Tibial nerve (tissue), 4 donors: ENCODE measurements around the gene CYP1B1. TPM values are rescaled to one million over a fixed set of nuclear protein-coding genes. Genes with fewer than 3 reads are reported as not detected.

Experiments used
- DNase-seq, 2 donors: peaks; one replicate each; pipeline ENCODE4 v3.0.0-alpha.2; 2019; ENCODE audit warnings: low spot score in 2 of 2
- H3K27ac ChIP-seq, 4 donors: fragments of 200-600 bp; sonication (generic) in 3 of 4; one replicate each; pipeline ENCODE4 v1.5.1; 2017 to 2019; ENCODE audit warnings: mild to moderate bottlenecking in 1 of 4
- H3K27me3 ChIP-seq, 2 donors: fragments of 200-600 bp; sonication (generic) in 1 of 2; one replicate each; pipeline versions ENCODE4 v1.5.1 to v1.6.0; 2017 to 2019
- H3K36me3 ChIP-seq, 3 donors: fragments of 200-600 bp; sonication (generic); one replicate each; pipeline ENCODE4 v1.5.1; 2018 to 2019
- H3K4me1 ChIP-seq, 4 donors: fragments of 200-600 bp; sonication (generic) in 3 of 4; one replicate each; pipeline ENCODE4 v1.5.1; 2017 to 2019
- H3K4me3 ChIP-seq, 4 donors: fragments of 200-600 bp; sonication (generic) in 3 of 4; one replicate each; pipeline ENCODE4 v1.5.1; 2017 to 2019; ENCODE audit warnings: mild to moderate bottlenecking in 1 of 4, moderate library complexity in 1 of 4
- H3K9me3 ChIP-seq, 4 donors: fragments of 200-600 bp; sonication (generic) in 3 of 4; one replicate each; pipeline ENCODE4 v1.5.1; 2017 to 2019
- CTCF ChIP-seq, 5 experiments: fragments of 200-600 bp in 3 of 5; fragments of 450-650 bp in 2 of 5; sonication (generic) in 3 of 5; IDR thresholded peaks; one replicate each; pipeline ENCODE4 v1.5.1; 2016 to 2019; ENCODE audit warnings: antibody characterized with exemption in 5 of 5, mild to moderate bottlenecking in 3 of 5, moderate library complexity in 2 of 5
- EP300 ChIP-seq, 2 donors: sonication (generic); formaldehyde crosslinking; IDR thresholded peaks; one replicate each; pipeline ENCODE4 v1.6.1; 2017; ENCODE audit warnings: antibody characterized with exemption in 2 of 2, mild to moderate bottlenecking in 1 of 2
- POLR2A ChIP-seq, 2 donors: fragments of 450-650 bp; IDR thresholded peaks; one replicate each; pipeline ENCODE4 v1.6.1; 2017; ENCODE audit warnings: antibody characterized with exemption in 2 of 2, mild to moderate bottlenecking in 2 of 2, moderate library complexity in 2 of 2
- WGBS, 2 donors: methylation state at CpG; one replicate each; pipeline ENCODE4 v1.1.5; 2018; 5-methylcytosine and 5-hydroxymethylcytosine counted together
- total RNA-seq, 4 donors: library from RNA; depleted of rRNA; stranded (reverse); fragments of >200 nt; gene quantifications; one replicate each; pipeline ENCODE4 v1.1.0, GENCODE V29; 2016

The CYP1B1 gene
- total RNA-seq, 4 donors from 2014 or later: 170 to 321 (median 212) TPM

- WGBS, 2 donors: 17 to 21% methylated on average over 12 of the region's 12 CpGs
- H3K4me3 ChIP-seq: peak overlapping the region; percentile 42 to 69 (median 50)
- H3K27me3 ChIP-seq: peaks cover 0 to 22% of the 10 kb centered on the region in 2 donors
- peaks cover 0 to 58% (median 15%) of the 10 kb centered on the region in 4 donors for H3K4me1 ChIP-seq
- no peaks in the 10 kb centered on the region for H3K9me3 ChIP-seq
- DNase-seq: no peak
- H3K36me3 ChIP-seq: peaks cover 0 to 6% (median 0%) of the 10 kb centered on the region in 3 donors
- H3K27ac ChIP-seq: peak overlapping the region; percentile 75 to 94 (median 89)
- TF ChIP-seq EP300 (IDR thresholded peaks at IDR 0.05) (no peak), POLR2A (IDR thresholded peaks at IDR 0.05) (no peak), CTCF (IDR thresholded peaks at IDR 0.05) (no peak)
Observed at GRCh38 chr2:38077431-38077769, 1.4 kb upstream of the CYP1B1 start.

GRCh38 chr2:38076710-38077430 lies 919 bp upstream of the CYP1B1 start:
- H3K4me1 ChIP-seq: peaks cover 0 to 58% (median 15%) of the 10 kb centered on the region in 4 donors
- no peaks in the 10 kb centered on the region for H3K9me3 ChIP-seq
- peak overlapping the region; percentile 42 to 69 (median 50) for H3K4me3 ChIP-seq
- H3K27me3 ChIP-seq: peaks cover 0 to 22% of the 10 kb centered on the region in 2 donors
- H3K36me3 ChIP-seq: peaks cover 0 to 6% (median 0%) of the 10 kb centered on the region in 3 donors
- TF ChIP-seq POLR2A (IDR thresholded peaks at IDR 0.05): peak; percentile 15 to 62
- TF ChIP-seq EP300 (IDR thresholded peaks at IDR 0.05): peak in 1 of 2 donors; percentile 19
- TF ChIP-seq CTCF (IDR thresholded peaks at IDR 0.05): peak in 2 of 5 experiments; percentile 31 to 46
- DNase-seq: peak; percentile 66 to 68
- peak overlapping the region; percentile 75 to 94 (median 89) for H3K27ac ChIP-seq
- 0 to 1% methylated on average over 32 to 36 of the region's 76 CpGs for WGBS, 2 donors

- Histone ChIP-seq H3K27ac (peak overlapping the region; percentile 75 to 94 (median 89)), H3K4me1 (peaks cover 0 to 58% (median 15%) of the 10 kb centered on the region in 4 donors), H3K9me3 (no peaks in the 10 kb centered on the region), H3K36me3 (peaks cover 0 to 6% (median 0%) of the 10 kb centered on the region in 3 donors), H3K4me3 (peak overlapping the region; percentile 42 to 69 (median 50)), H3K27me3 (peaks cover 0 to 22% of the 10 kb centered on the region in 2 donors)
- DNase-seq: peak; percentile 68 to 71
- WGBS, 2 donors: 1% methylated on average over 35 to 39 of the region's 51 CpGs
- peak in 1 of 2 donors; percentile 3 for TF ChIP-seq POLR2A (IDR thresholded peaks at IDR 0.05)
- peak in 1 of 2 donors; percentile 81 for TF ChIP-seq EP300 (IDR thresholded peaks at IDR 0.05)
- TF ChIP-seq CTCF (IDR thresholded peaks at IDR 0.05): peak in 4 of 5 experiments; percentile 25 to 79 (median 52)
Observed at GRCh38 chr2:38076152-38076709, 280 bp upstream of the CYP1B1 start.

GRCh38 chr2:38074764-38075506 lies 1.0 kb downstream of the CYP1B1 start:
- Histone ChIP-seq H3K27ac (peak overlapping the region; percentile 75 to 94 (median 89)), H3K4me1 (peaks cover 0 to 65% (median 15%) of the 10 kb centered on the region in 4 donors), H3K27me3 (peaks cover 0 to 22% of the 10 kb centered on the region in 2 donors), H3K9me3 (no peaks in the 10 kb centered on the region), H3K4me3 (peak overlapping the region; percentile 42 to 69 (median 50)), H3K36me3 (peaks cover 0 to 6% (median 0%) of the 10 kb centered on the region in 3 donors)
- peak in 1 of 2 donors; percentile 3 for TF ChIP-seq POLR2A (IDR thresholded peaks at IDR 0.05)
- no peak for TF ChIP-seq CTCF (IDR thresholded peaks at IDR 0.05)
- no peak for TF ChIP-seq EP300 (IDR thresholded peaks at IDR 0.05)
- 3 to 6% methylated on average over 27 to 44 of the region's 82 CpGs for WGBS, 2 donors
- no peak for DNase-seq
